Mucosa of descending colon (tissue), 3 donors: ENCODE data around the gene OMP. TPM values are rescaled to one million over a fixed set of nuclear protein-coding genes. Genes with fewer than 3 reads are reported as not detected.

ENCODE experiments used
- ATAC-seq: fragments of 200-7000 bp; cut with Tn5 transposase; one replicate; pipeline ENCODE4 v1.9.1; 2020; ENCODE audit warnings: mild to moderate bottlenecking, moderate library complexity
- DNase-seq, 3 donors: peaks; one replicate each; pipeline ENCODE4 v3.0.0-alpha.2; 2020
- H3K36me3 ChIP-seq: fragments of 200-600 bp; one replicate; pipeline ENCODE4 v1.8.0; 2021; ENCODE audit warnings: low read depth, mild to moderate bottlenecking
- H3K4me1 ChIP-seq: fragments of 200-600 bp; one replicate; pipeline ENCODE4 v1.8.0; 2021; ENCODE audit warnings: low read depth, mild to moderate bottlenecking
- H3K4me3 ChIP-seq: fragments of 200-600 bp; one replicate; pipeline ENCODE4 v1.8.0; 2021; ENCODE audit warnings: mild to moderate bottlenecking
- H3K9me3 ChIP-seq: fragments of 200-600 bp; one replicate; pipeline ENCODE4 v1.8.0; 2021; ENCODE audit warnings: mild to moderate bottlenecking
- intact Hi-C, 2 donors: fragments of 100-400 bp; cut with DNase I in 1 of 2; cut with micrococcal nuclease in 1 of 2; formaldehyde crosslinking; loops; one replicate each; pipeline versions ENCODE4 v1.11.0 to v1.11.1; 2022; cut with DNase I, micrococcal nuclease
- total RNA-seq, 3 donors: library from RNA; stranded (reverse); fragmentation: NEBNext Ultra II Directional in 2 of 3; extraction: Animal tissue kit (Norgen Biotek cat#: 25700) in 2 of 3; gene quantifications; one replicate each; pipeline versions ENCODE4 v1.2.1 to v1.2.4, GENCODE V29; 2021 to 2023
- TF ChIP-seq, protein P1 (sequence below): fragments of 200-600 bp; IDR thresholded peaks from one replicate; pipeline ENCODE4 v1.8.0; 2022; ENCODE audit warnings: antibody characterized with exemption, mild to moderate bottlenecking
- donor health status: DM: no; HTN: no; CAD: no; lungs with moderate emphysema.
- donor health status: DM: no; HTN: no; CAD: no.
- donor health status: DM: no; HTN: yes; CAD: no.

OMP gene
- total RNA-seq, 3 donors from 2014 or later: 10.3 to 21.1 (median 11.3) TPM

DNA sequence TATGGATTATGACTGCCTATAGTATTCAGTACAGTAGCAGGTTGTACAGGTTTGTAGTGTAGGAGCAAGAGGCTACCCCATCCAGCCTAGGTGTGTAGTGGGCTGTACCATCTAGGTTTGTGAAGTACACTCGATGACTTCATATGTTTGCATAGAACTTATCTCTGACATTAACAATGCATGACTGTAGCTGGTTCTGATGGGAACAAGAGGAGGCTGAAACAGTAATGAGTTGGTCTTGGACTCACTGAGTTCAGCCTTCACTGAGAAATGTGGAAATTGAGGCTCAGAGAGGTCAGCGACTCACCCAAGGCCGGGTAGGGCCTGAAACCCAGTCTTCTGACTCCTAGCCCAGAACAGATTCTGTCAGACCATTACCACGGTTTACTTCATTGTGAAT is 38.4 kb downstream of the OMP start:
- Histone ChIP-seq H3K36me3 (no peaks in the 10 kb centered on the region), H3K4me1 (no peaks in the 10 kb centered on the region), H3K9me3 (no peaks in the 10 kb centered on the region), H3K4me3 (no peak overlapping the region)
- DNase-seq: no peak
- TF ChIP-seq, protein P1, sequence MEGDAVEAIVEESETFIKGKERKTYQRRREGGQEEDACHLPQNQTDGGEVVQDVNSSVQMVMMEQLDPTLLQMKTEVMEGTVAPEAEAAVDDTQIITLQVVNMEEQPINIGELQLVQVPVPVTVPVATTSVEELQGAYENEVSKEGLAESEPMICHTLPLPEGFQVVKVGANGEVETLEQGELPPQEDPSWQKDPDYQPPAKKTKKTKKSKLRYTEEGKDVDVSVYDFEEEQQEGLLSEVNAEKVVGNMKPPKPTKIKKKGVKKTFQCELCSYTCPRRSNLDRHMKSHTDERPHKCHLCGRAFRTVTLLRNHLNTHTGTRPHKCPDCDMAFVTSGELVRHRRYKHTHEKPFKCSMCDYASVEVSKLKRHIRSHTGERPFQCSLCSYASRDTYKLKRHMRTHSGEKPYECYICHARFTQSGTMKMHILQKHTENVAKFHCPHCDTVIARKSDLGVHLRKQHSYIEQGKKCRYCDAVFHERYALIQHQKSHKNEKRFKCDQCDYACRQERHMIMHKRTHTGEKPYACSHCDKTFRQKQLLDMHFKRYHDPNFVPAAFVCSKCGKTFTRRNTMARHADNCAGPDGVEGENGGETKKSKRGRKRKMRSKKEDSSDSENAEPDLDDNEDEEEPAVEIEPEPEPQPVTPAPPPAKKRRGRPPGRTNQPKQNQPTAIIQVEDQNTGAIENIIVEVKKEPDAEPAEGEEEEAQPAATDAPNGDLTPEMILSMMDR: no peak
- ATAC-seq: peak; percentile 57
- intact Hi-C loops: no loop called here

DNA sequence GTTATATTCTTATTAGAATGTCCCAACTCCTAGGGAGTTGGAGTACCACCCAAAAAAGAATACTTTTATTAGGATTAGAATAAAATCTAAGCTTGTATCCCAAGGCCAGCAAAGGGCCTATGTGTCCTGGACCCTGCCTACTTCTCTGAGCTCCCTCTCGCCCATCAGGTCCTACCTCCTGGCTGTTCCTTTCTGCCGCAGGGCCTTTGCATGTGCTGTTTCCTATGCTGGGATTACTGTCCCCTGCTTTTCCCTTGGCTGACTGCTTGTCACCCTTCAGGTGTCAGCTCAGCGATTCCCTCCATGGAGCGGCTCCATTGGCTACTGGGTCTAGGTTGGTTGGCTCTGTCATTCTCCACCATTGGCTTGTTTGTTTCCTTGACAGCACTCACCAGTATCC is 38.8 kb downstream of the OMP start:
- TF ChIP-seq, protein P1: no peak
- intact Hi-C loops: no loop called here
- Histone ChIP-seq H3K4me3 (no peak overlapping the region), H3K4me1 (no peaks in the 10 kb centered on the region), H3K9me3 (no peaks in the 10 kb centered on the region), H3K36me3 (no peaks in the 10 kb centered on the region)
- ATAC-seq: no peak
- DNase-seq: no peak

DNA sequence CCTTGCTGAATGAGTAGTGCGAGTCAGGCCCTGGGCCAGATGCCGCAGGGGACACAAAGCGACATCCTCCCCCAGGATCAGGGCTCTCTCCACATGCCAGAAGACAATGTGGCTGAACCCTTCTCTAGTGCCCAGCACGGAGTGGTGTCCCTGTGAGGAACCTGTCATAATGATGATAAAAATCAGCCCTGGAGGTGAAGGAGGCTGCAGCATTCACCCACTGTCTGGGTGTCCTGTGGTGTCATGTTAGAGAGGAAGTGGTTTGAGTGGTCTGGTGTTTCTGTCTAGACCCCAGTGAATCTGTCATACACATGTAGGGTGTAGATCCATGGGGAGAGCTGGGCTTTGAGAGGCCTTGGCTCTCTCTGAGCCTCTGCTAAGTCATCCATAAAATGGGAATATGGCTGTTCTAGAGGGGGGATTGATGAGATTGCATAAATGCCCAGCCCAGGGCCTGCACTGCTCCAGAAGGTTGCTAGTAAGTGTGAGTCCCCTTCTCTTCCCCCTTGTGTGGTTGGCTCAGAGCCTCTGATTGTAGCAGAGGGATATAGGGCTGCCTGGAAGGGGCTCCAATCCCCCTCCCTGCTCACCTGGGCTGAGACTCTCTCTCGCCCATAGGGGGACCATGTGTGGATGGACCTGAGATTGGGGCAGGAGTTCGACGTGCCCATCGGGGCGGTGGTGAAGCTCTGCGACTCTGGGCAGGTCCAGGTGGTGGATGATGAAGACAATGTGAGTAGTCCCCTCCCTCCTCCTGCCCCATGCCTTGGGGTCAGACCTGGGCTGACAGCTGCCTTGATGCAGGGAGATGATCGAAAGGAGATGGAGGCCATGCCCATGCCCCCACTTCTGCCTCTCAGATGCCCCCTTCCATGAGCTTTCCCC is 39.7 kb downstream of the OMP start:
- ATAC-seq (no peak), DNase-seq (peak in 1 of 3 donors; percentile 29)
- H3K4me1 ChIP-seq: no peaks in the 10 kb centered on the region
- no peaks in the 10 kb centered on the region for H3K9me3 ChIP-seq
- no peaks in the 10 kb centered on the region for H3K36me3 ChIP-seq
- TF ChIP-seq, protein P1: no peak
- intact Hi-C loops: no loop called here
- H3K4me3 ChIP-seq: no peak overlapping the region

DNA sequence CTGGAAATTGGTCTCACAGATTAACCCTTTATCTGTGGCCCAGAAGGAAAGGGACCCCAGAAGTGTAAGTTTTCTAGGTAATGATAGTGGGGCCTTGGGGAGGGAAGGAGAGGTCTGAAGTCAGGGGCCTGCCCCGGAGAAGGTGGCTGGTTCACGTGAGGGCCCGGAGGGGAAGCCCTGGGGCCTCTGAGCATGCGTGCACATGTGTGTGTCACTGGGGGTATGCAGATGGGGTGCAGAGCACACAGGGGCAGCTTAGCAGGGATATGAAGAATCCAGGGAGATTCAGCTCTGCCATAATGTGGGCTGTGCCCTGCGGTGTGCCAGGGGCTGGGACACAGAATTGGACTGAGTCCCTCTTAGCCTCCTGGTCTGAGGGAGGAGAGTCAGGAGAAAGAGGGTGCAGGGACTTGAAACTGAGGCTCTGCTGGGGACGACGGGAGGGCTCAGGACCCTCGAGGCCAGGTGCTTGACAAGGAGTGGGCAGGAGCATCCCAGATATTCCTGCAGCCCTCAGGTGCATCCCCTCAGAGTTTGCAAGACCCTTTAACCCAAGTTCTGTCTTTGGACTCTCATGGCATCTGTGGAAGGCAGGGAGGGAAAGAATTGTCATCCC is 40.9 kb downstream of the OMP start:
- intact Hi-C loops: no loop called here
- peaks cover 4% of the 10 kb centered on the region for H3K4me1 ChIP-seq
- DNase-seq (peak in 1 of 3 donors; percentile 24), ATAC-seq (no peak)
- H3K9me3 ChIP-seq: no peaks in the 10 kb centered on the region
- H3K4me3 ChIP-seq: no peak overlapping the region
- TF ChIP-seq, protein P1: no peak
- no peaks in the 10 kb centered on the region for H3K36me3 ChIP-seq

DNA sequence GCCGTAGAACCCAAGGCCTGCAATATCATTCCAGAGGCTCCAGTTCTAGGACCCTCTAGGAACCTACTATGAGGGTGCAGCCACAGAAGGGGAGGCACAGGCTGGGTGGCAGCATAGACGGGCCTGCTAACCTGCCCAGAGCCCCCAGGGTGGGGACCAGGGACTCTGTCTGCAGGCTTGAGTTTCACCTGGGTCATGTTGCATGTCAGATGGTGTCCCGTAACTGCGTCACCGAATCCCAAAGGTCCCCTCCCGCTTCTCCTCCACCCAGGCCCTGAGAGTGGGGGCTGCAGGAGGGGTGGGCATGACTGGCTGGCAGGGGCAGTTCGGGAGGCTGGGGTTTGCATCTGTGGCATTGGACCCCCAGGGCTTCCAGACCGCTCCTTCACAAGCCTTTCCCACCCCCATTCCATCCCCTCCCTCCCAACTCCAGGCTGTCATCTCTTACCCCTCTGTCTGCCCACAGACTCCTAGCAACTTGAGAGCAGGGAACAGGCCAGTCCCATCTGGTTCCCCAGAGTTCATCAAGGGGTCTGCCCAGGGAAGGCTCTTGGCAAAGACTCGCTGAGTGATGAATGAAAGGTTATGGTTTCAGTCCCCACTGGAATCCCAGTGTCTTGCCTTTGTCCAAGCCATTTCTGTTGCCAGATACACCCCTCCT is 41.7 kb downstream of the OMP start:
- no peak overlapping the region for H3K4me3 ChIP-seq
- ATAC-seq: no peak
- DNase-seq: peak in 1 of 3 donors; percentile 27
- intact Hi-C loops: no loop called here
- TF ChIP-seq, protein P1: no peak
- peaks cover 4% of the 10 kb centered on the region for H3K4me1 ChIP-seq
- no peaks in the 10 kb centered on the region for H3K9me3 ChIP-seq
- H3K36me3 ChIP-seq: no peaks in the 10 kb centered on the region
